SK-N-MC (cell line): ENCODE measurements around the gene EPG5.

Experiments used
- DNase-seq: peaks from one replicate; pipeline ENCODE4 v3.0.0-alpha.2; 2011; ENCODE audit warnings: low read depth, low spot score
- H3K27ac ChIP-seq: fragments of 200-600 bp; sonication (generic); 2 replicates; pipeline ENCODE4 v1.5.1; 2016; ENCODE audit warnings: mixed run types
- H3K36me3 ChIP-seq: fragments of 200-600 bp; sonication (generic); 2 replicates; pipeline ENCODE4 v1.6.1; 2017; ENCODE audit warnings: antibody characterized with exemption, low read length, mixed read lengths; ENCODE audit not compliant: insufficient read depth
- H3K4me3 ChIP-seq: fragments of 200-600 bp; sonication (generic); 2 replicates; pipeline ENCODE4 v1.5.1; 2016
- H3K9ac ChIP-seq: fragments of 200-600 bp; sonication (generic); 2 replicates; pipeline ENCODE4 v1.8.0; 2017; ENCODE audit warnings: mixed run types, mixed read lengths; ENCODE audit not compliant: insufficient read length
- H3K9me3 ChIP-seq: fragments of 200-600 bp; sonication (generic); 2 replicates; pipeline ENCODE4 v1.6.1; 2017; ENCODE audit warnings: low read depth, mild to moderate bottlenecking, antibody characterized with exemption, low read length, moderate library complexity, mixed read lengths
- EZH2 ChIP-seq: fragments of 200-600 bp; sonication (generic); IDR thresholded peaks from one replicate; pipeline ENCODE4 v1.6.1; 2017; ENCODE audit warnings: antibody characterized with exemption
- FOXP2 ChIP-seq: optimal IDR thresholded peaks from 2 replicates; pipeline ENCODE3; 2011; ENCODE audit warnings: mild to moderate bottlenecking, moderate library complexity; ENCODE audit not compliant: insufficient read depth; ENCODE audit errors: extremely low read length, control extremely low read depth
- POLR2AphosphoS5 ChIP-seq: IDR thresholded peaks from 2 replicates; pipeline ENCODE4 v1.6.1; 2012; ENCODE audit warnings: mild to moderate bottlenecking, low read depth, low read length, borderline replicate concordance

Gene EPG5

DNA sequence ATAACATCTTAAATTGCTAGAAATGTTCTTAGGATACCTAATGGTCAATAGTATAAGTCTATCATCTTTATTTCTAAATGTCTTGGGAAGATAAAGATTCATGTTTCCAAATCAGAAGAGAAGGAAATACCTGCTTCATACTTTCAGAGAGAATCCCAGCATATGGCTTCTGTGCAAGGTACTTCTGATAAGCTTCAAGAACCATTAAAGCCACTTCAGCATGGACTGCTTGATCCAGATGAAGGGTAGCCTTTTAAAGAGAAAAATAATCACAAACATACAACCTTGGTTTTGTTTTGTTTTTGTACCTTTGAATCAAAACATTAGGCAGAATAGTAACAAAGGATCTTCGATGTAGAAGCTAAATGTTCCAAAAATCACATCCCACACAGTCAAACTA lies 44.0 kb downstream of the EPG5 start:
- H3K27ac ChIP-seq = no peak overlapping the region

DNA sequence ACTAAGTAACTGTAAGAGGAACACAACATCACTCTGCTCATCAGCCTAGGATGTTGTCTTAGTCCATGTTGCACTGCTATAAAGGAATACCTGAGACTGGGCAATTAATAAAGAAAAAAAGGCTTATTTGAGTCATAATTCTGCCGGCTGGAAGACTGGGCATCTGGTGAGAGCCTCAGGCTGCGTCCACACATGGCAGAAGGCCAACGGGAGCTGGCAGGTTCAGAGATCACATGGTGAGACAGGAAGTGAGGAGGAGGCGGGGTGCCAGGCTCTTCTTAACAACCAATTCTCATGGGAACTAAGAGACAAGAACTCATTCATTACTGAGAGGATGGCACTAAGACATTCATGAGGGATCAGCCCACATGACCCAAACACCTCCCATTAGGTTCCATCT lies 46.8 kb downstream of the EPG5 start:
- DNase-seq = no peak
- no peaks in the 10 kb centered on the region for H3K9me3 ChIP-seq
- no peak overlapping the region for H3K9ac ChIP-seq
- H3K36me3 ChIP-seq = peaks cover 19% of the 10 kb centered on the region; the same call in 1 of the 2 replicates
- H3K27ac ChIP-seq = no peak overlapping the region
- no peak overlapping the region for H3K4me3 ChIP-seq
- TF ChIP-seq POLR2AphosphoS5 (no peak), EZH2 (no peak), FOXP2 (no peak)

More for the DNA sequence above, 44.0 kb downstream of the EPG5 start:
- no peak for DNase-seq
- TF ChIP-seq EZH2 (no peak), POLR2AphosphoS5 (no peak), FOXP2 (no peak)
- Histone ChIP-seq H3K4me3 (no peak overlapping the region), H3K9me3 (no peaks in the 10 kb centered on the region), H3K9ac (no peak overlapping the region), H3K36me3 (peaks cover 15% of the 10 kb centered on the region; the same call in 1 of the 2 replicates)

DNA sequence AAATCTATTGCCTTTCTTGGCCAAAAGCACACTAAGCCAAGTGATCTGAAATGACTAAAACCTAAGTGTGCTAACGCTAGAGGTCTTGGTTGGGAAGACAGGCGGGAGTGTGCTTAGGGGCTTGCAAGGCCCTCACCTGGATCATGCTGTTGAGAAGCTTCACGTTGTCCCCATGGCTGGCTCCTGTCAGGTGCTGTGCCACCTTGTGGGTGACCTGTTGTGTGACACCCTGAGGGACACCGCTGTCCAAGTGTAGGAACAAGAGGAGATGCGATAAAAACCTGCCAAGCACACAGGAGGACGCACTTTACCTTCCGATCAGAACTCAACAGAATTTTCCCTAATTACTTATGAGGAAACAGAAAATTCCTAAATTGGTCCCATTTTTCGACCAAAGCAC lies 50.8 kb downstream of the EPG5 start:
- no peaks in the 10 kb centered on the region for H3K9me3 ChIP-seq
- peaks cover 4% of the 10 kb centered on the region; the same call in 1 of the 2 replicates for H3K36me3 ChIP-seq
- H3K9ac ChIP-seq = no peak overlapping the region
- no peak for DNase-seq
- no peak overlapping the region for H3K27ac ChIP-seq
- no peak overlapping the region for H3K4me3 ChIP-seq
- no peak for TF ChIP-seq POLR2AphosphoS5
- no peak for TF ChIP-seq EZH2
- TF ChIP-seq FOXP2 = no peak

DNA sequence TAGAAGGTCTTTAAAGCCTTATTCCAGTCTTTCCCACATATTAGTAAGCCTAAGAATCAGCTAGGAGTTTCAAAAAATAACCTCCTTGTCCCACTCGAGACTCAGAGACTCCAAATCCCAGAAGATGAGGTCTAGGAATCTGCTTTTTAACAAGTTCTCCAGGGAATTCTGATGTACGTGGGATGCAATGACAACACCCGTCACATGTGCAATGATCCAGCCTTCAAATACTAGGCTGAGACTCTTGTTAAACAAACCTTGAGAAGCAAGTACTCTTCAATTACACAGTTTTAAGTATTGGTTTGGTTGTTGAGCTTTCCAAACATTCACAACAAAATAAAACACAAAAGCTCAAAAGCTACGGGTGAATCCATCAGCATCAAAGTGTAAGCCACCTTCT lies 53.9 kb downstream of the EPG5 start:
- DNase-seq = no peak
- H3K27ac ChIP-seq = no peak overlapping the region
- no peak overlapping the region for H3K4me3 ChIP-seq
- peaks cover 11% of the 10 kb centered on the region for H3K36me3 ChIP-seq
- H3K9me3 ChIP-seq = no peaks in the 10 kb centered on the region
- no peak overlapping the region for H3K9ac ChIP-seq
- TF ChIP-seq FOXP2 = no peak
- no peak for TF ChIP-seq POLR2AphosphoS5
- no peak for TF ChIP-seq EZH2

DNA sequence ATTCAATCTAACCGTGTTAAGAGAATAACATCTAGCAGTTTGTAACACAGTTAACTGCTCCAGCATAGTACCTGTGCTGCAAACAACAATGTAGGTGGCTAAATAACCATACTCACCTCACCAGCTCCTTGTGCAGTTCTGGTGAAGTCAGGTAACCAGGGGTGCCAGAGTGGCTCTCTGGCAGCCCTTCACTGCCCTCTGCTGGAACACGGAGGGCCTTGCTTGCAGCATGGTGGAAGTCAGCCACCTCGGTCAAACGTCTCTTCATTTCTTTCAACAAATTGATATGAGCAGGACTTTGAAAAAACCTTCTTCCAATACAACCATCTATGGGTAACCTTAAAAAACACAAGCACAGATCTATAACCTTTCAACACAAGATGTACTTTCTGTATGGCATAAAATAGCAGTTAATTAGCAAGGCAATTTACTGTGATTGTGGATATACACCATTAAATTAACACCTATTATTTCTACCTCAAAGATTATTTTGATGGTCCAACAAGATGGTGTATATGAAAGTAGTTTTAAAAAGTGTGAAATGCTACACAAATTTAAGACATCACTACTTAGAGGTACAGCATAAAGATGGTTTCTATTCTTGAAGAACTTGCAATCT lies 56.6 kb downstream of the EPG5 start:
- TF ChIP-seq FOXP2 = no peak
- no peak for TF ChIP-seq EZH2
- no peak for TF ChIP-seq POLR2AphosphoS5
- Histone ChIP-seq H3K9ac (no peak overlapping the region), H3K9me3 (no peaks in the 10 kb centered on the region), H3K4me3 (no peak overlapping the region), H3K27ac (no peak overlapping the region), H3K36me3 (peaks cover 7% of the 10 kb centered on the region)
- no peak for DNase-seq

DNA sequence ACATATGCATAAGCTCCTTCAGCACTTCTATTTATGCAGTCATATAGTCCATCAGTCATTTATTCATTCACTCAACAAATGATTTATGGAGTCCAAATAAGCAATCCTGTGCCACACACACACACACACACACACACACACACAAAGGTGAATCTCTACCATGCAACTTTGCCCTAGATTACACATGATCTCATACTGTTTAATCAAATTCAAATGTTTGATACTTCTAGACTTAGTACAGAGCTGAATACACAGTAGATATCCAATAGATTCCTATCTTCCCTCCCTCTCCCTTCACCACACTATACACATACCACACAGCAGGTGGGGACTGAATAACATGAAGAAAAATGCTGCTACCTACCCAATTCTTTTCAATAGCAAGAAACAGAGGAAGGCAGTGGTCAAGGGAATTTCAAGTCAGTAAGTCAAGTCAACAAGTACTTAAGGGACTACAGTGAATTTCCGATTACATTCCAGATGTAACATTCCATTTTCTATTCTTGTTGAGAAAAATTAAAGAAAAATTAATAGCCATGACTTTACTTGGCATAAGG lies 65.4 kb downstream of the EPG5 start:
- Histone ChIP-seq H3K36me3 (peaks cover 17% of the 10 kb centered on the region; the same call in 1 of the 2 replicates), H3K9ac (no peak overlapping the region), H3K4me3 (no peak overlapping the region), H3K9me3 (no peaks in the 10 kb centered on the region), H3K27ac (no peak overlapping the region)
- TF ChIP-seq EZH2 (no peak), POLR2AphosphoS5 (no peak), FOXP2 (no peak)
- DNase-seq = no peak

DNA sequence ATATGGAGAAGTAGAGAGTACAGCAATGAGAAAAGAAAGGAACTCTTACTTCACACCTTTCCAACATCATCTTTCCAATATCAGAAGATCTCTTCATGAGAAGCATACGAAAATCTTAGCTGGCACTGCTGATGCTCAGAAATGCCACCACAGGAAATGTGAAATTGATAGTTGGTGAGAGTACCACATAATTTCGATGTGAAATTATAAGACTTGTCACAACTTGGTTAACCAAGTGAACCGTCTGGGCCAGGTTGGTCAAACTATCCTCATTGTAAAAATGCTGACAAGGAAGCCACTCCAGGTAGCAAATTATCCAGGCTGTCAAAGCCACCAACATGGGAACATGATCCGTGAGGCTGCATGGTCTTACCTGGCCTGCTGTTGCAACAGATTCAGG lies 66.5 kb downstream of the EPG5 start:
- DNase-seq = no peak
- Histone ChIP-seq H3K36me3 (peaks cover 17% of the 10 kb centered on the region; the same call in 1 of the 2 replicates), H3K9ac (no peak overlapping the region), H3K27ac (no peak overlapping the region), H3K4me3 (no peak overlapping the region), H3K9me3 (no peaks in the 10 kb centered on the region)
- no peak for TF ChIP-seq EZH2

DNA sequence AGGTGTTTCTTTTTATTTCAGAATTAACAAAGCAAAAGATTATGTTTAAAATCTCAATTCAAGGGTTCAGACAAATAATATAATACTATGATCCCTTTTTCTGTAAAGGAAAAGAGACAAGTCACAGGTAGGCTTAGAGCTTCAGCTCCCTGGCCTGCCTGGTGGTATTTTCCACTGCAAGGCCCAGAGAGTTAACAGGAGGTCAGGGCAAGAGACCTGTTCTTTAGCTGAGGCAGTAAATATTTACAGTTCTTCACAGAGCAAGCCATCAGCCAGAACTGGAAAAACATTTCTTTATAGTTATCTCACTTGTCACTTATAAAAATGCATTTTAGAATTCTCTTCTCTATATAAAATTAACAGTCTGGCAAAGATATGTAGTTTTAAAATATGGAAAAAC lies 70.1 kb downstream of the EPG5 start:
- Histone ChIP-seq H3K9me3 (no peaks in the 10 kb centered on the region), H3K27ac (no peak overlapping the region), H3K9ac (no peak overlapping the region), H3K4me3 (no peak overlapping the region), H3K36me3 (peaks cover 13% of the 10 kb centered on the region; the same call in 1 of the 2 replicates)
- TF ChIP-seq POLR2AphosphoS5 (no peak), EZH2 (no peak), FOXP2 (no peak)
- no peak for DNase-seq

DNA sequence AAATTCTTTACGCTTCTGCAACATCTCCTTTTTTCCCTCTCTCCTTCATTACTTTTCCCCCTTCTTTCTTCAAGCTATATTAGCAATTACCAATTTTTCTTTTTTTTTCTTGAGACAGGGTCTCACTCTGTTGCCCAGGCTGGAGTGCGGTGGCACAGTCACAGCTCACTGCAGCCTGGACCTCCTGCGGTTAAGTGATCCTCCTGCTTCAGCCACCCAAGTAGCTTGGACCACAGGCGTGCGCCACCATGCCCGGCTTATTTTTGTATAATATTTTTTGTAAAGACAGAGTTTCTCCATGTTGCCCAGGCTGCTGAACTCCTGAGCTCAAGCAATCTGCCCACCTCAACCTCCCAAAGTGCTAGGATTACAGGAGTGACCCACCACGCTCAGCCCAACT lies 70.7 kb downstream of the EPG5 start:
- Histone ChIP-seq H3K27ac (no peak overlapping the region), H3K9ac (no peak overlapping the region), H3K36me3 (peaks cover 13% of the 10 kb centered on the region; the same call in 1 of the 2 replicates), H3K4me3 (no peak overlapping the region), H3K9me3 (no peaks in the 10 kb centered on the region)
- TF ChIP-seq POLR2AphosphoS5 = no peak
- no peak for TF ChIP-seq EZH2
- TF ChIP-seq FOXP2 = no peak
- no peak for DNase-seq
